Fibroblast of villous mesenchyme (primary cell): ENCODE measurements around the gene SYNE3. TPM values are rescaled to one million over a fixed set of nuclear protein-coding genes. Genes with fewer than 3 reads are reported as not detected.
A peak's percentile ranks its signal among the peaks of the same experiment; 100 is the strongest.

Source experiments
- DNase-seq: peaks from one replicate; pipeline ENCODE4 v3.0.0-alpha.2; 2010; ENCODE audit warnings: low read depth
- H3K4me3 ChIP-seq: 2 replicates; pipeline ENCODE4 v1.5.1; 2011; ENCODE audit warnings: low read depth, mild to moderate bottlenecking, low read length
- CTCF ChIP-seq: IDR thresholded peaks from 2 replicates; pipeline ENCODE4 v1.5.1; 2012; ENCODE audit warnings: low read depth, mild to moderate bottlenecking, low read length; ENCODE audit not compliant: insufficient read depth
- total RNA-seq: library from RNA; depleted of rRNA; stranded (reverse); fragments of >200 nt; gene quantifications from 2 replicates; pipeline ENCODE4 v1.2.3, GENCODE V29; 2012

The SYNE3 gene
- total RNA-seq, 1 donor: 6.5 TPM

- no peak overlapping the region for H3K4me3 ChIP-seq
- TF ChIP-seq CTCF: no peak
- no peak for DNase-seq
These were observed 3.9 kb upstream of the SYNE3 start for GRCh38 chr14:95520346-95520745.

GRCh38 chr14:95519699-95520098, 3.2 kb upstream of the SYNE3 start:
- TF ChIP-seq CTCF: no peak
- peak; percentile 89 for DNase-seq
- no peak overlapping the region for H3K4me3 ChIP-seq

- DNase-seq: peak; percentile 82
- TF ChIP-seq CTCF: no peak
- H3K4me3 ChIP-seq: no peak overlapping the region
These were observed 1.7 kb upstream of the SYNE3 start for GRCh38 chr14:95518045-95518751.

GRCh38 chr14:95515596-95516552, 576 bp downstream of the SYNE3 start:
- H3K4me3 ChIP-seq: peak overlapping the region; percentile 68
- TF ChIP-seq CTCF: peak; percentile 45
- DNase-seq: peak; percentile 56

- no peak for DNase-seq
- TF ChIP-seq CTCF: no peak
- H3K4me3 ChIP-seq: peak overlapping the region; percentile 68
These were observed 1.4 kb downstream of the SYNE3 start for GRCh38 chr14:95515080-95515489.

- no peak overlapping the region for H3K4me3 ChIP-seq
- DNase-seq: no peak
These were observed 2.0 kb downstream of the SYNE3 start for GRCh38 chr14:95514131-95515079.

More at GRCh38 chr14:95514131-95515079, 2.0 kb downstream of the SYNE3 start:
- no peak for TF ChIP-seq CTCF
